Ascending aorta (tissue), 2 donors: Measurements from ENCODE around the gene ADARB1. TPM values are rescaled to one million over a fixed set of nuclear protein-coding genes. Genes with fewer than 3 reads are reported as not detected.

Experiments used
- DNase-seq, 2 donors: peaks; one replicate each; pipeline ENCODE4 v3.0.0-alpha.2; 2019; ENCODE audit warnings: low spot score in 2 of 2
- H3K27ac ChIP-seq, 2 donors: fragments of 200-600 bp; sonication (generic); one replicate each; pipeline ENCODE4 v1.5.1; 2016 to 2017; ENCODE audit warnings: mild to moderate bottlenecking in 1 of 2
- H3K27me3 ChIP-seq: fragments of 200-600 bp; sonication (generic); one replicate; pipeline ENCODE4 v1.5.1; 2017
- H3K36me3 ChIP-seq, 2 donors: fragments of 200-600 bp; sonication (generic); one replicate each; pipeline ENCODE4 v1.5.1; 2016
- H3K4me1 ChIP-seq, 2 donors: fragments of 200-600 bp; sonication (generic); one replicate each; pipeline ENCODE4 v1.5.1; 2016 to 2017; ENCODE audit warnings: mild to moderate bottlenecking in 1 of 2
- H3K4me3 ChIP-seq, 2 donors: fragments of 200-600 bp; sonication (generic); one replicate each; pipeline ENCODE4 v1.5.1; 2016 to 2017; ENCODE audit warnings: mild to moderate bottlenecking in 1 of 2
- H3K9me3 ChIP-seq, 2 donors: fragments of 200-600 bp; sonication (generic); one replicate each; pipeline ENCODE4 v1.5.1; 2016
- intact Hi-C: fragments of 100-400 bp; cut with DNase I; formaldehyde crosslinking; loops from one replicate; pipeline ENCODE4 v1.15.1; 2023
- total RNA-seq: library from RNA; depleted of rRNA; stranded (reverse); fragments of >200 nt; gene quantifications from one replicate; pipeline ENCODE4 v1.1.0, GENCODE V29; 2016
- TF ChIP-seq, protein P1 (sequence below), 3 experiments: fragments of 200-600 bp in 2 of 3; fragments of 450-650 bp in 1 of 3; sonication (generic) in 2 of 3; IDR thresholded peaks; one replicate each; pipeline ENCODE4 v1.5.1; 2016 to 2019; ENCODE audit warnings: antibody characterized with exemption in 3 of 3, mild to moderate bottlenecking in 1 of 3, moderate library complexity in 1 of 3

The ADARB1 gene
- total RNA-seq, 1 donor from 2014 or later = 82.9 TPM

DNA sequence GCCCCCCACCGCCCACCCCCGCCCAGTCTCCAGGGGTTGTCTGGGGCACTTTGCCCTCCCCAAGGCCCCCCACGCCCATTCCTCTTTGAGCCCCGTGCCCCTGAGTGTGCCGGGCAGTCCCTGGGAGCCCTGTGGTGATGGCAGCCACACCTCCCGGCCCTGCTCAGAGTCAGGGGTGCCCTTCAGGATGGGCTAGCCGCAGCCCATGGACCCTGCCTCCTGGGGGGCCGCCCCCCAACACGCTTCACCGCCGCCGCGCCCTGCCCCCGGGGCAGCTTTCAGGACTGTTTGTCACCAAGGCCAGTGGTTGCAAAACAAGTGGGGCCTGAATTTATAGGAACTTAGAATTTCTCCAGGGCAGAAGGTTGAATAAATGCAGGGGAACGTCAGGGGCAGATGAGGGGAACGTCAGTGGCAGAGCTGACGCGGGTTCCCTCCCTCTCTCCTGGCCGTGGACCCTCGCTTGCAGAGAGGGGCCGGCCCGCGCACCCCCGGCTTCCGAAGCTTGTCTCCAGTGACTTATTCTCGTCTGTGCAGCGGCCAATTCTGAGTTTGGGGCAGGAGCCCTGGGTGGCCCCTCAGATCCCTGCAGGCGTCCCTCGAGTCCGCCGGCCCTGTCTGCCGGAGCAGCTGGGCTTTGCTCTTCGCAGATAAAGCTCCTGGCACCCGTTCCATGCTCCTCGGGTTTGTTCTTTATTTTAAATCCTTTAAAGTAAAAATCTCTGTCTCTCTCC is 41.2 kb upstream of the ADARB1 start:
- peak; percentile 5 to 69 for DNase-seq
- Histone ChIP-seq H3K27me3 (no peaks in the 10 kb centered on the region), H3K27ac (peak overlapping the region; percentile 87 to 88), H3K4me3 (peak overlapping the region; percentile 18 to 37), H3K9me3 (peaks cover 8 to 13% of the 10 kb centered on the region in 2 donors), H3K4me1 (peaks cover 48 to 60% of the 10 kb centered on the region in 2 donors), H3K36me3 (no peaks in the 10 kb centered on the region)
- intact Hi-C loops = no loop called here
- TF ChIP-seq, protein P1, sequence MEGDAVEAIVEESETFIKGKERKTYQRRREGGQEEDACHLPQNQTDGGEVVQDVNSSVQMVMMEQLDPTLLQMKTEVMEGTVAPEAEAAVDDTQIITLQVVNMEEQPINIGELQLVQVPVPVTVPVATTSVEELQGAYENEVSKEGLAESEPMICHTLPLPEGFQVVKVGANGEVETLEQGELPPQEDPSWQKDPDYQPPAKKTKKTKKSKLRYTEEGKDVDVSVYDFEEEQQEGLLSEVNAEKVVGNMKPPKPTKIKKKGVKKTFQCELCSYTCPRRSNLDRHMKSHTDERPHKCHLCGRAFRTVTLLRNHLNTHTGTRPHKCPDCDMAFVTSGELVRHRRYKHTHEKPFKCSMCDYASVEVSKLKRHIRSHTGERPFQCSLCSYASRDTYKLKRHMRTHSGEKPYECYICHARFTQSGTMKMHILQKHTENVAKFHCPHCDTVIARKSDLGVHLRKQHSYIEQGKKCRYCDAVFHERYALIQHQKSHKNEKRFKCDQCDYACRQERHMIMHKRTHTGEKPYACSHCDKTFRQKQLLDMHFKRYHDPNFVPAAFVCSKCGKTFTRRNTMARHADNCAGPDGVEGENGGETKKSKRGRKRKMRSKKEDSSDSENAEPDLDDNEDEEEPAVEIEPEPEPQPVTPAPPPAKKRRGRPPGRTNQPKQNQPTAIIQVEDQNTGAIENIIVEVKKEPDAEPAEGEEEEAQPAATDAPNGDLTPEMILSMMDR (IDR thresholded peaks at IDR 0.05) = no peak

DNA sequence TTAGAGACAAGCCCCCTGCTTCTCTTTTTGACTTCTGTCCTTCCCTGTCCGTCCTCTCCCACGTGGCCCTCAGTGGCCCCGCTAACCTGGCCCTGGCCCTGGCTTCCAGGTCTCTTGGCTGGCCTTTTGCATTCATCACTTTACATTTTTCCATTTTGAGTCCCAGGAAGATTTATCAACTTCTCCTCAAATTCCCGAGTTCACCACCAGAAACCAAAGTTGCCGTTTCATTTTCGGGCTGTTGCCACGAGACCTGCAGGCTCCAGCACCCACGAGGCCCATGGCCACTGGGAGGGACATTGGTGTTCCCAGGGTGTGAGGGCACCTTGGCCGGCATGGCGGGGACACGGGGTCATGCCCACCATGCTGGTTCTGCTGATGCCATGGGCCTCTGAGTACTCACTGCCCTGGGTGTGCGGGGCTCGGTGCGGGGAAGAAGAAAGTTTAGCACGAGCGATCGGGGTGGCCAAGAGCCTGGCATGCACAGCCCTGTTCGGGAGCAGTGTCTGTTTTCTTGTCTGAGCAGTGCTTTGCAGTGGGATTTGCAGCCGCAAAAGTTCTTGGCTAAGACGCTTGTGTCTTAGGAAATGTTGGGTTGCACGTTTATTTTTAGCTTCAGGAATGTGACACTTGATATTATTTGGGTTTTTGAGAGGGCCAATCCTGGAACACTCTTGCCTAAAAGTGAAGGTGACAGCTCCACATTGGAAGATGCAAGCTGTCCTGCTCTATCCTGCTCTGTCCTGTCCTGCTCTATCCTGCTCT is 40.4 kb upstream of the ADARB1 start:
- TF ChIP-seq, protein P1 (IDR thresholded peaks at IDR 0.05) = no peak
- intact Hi-C loops = no loop called here
- Histone ChIP-seq H3K4me3 (peak overlapping the region; percentile 18 to 37), H3K27me3 (no peaks in the 10 kb centered on the region), H3K27ac (peak overlapping the region; percentile 87 to 88), H3K36me3 (no peaks in the 10 kb centered on the region), H3K4me1 (peaks cover 48 to 60% of the 10 kb centered on the region in 2 donors), H3K9me3 (peaks cover 8 to 13% of the 10 kb centered on the region in 2 donors)
- DNase-seq = peak; percentile 8 to 82

DNA sequence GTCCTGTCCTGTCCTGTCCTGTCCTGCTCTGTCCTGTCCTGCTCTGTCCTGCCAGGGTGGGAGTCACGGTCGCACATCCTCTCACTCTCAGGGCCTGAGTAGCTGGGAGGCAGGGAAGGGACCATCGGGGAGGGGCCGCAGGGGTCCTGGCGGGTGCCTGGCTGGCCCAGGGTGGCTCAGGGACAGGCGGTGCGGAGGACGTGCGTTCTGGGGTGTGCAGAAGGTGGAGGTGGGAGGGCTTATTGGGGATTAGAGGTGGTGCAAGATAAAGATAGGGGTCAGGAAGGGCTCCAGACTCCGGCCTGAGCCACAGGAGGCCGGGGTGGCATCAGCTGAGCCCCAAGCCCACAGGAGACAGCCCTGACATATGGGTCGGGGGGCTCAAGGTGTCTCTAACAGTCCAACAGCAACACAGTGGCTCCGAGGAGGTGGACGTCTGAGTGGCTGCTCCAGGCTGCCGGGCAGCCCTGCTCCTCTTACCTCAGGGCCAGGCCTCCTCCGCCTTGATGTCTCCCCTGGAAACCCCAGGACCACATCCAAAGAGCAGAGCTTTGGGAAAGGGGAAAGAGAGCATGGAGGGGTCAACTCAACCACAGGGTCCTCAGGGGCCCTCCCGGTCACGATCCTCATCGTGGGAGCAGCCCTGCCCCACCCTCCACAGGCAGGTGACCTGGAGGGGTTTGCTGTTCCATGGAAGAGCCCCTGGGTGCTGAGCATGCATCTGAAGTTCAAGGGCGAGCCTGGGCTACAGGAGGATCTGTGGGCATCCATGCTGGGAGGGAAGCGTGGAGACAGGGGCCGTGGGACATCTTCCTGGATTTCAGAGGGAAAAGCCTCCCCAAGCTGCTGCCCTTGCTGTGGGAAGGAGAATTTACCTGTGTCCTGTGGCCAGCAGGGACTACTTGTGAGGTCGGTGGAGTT is 39.6 kb upstream of the ADARB1 start:
- peaks cover 49 to 62% of the 10 kb centered on the region in 2 donors for H3K4me1 ChIP-seq
- TF ChIP-seq, protein P1 (IDR thresholded peaks at IDR 0.05) = no peak
- peak overlapping the region in 1 of 2 donors; percentile 37 for H3K4me3 ChIP-seq
- H3K36me3 ChIP-seq = no peaks in the 10 kb centered on the region
- H3K27ac ChIP-seq = peak overlapping the region; percentile 87 to 88
- intact Hi-C loops = no loop called here
- peaks cover 8 to 13% of the 10 kb centered on the region in 2 donors for H3K9me3 ChIP-seq
- H3K27me3 ChIP-seq = no peaks in the 10 kb centered on the region
- peak in 1 of 2 donors; percentile 6 for DNase-seq

DNA sequence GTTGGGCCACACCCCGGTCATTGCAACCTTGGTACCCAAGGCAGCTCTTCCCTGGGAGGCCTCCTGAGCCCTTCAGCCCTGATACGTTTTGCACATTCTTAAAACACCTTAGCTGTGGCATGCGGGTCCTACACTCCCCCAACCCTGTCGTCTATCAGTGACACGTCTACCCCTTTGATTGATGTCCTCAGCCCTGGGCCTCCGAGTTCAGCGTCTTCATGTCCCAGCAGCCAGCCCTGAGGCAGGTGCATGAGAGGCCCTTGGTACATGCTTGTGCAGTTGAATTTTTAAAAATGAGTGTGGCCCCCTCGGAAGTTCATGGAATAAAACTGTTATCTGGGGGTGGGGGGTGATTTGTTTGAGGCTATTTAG is 38.9 kb upstream of the ADARB1 start:
- DNase-seq = no peak
- no peaks in the 10 kb centered on the region for H3K27me3 ChIP-seq
- H3K4me1 ChIP-seq = peaks cover 43 to 59% of the 10 kb centered on the region in 2 donors
- peak overlapping the region; percentile 87 to 88 for H3K27ac ChIP-seq
- intact Hi-C loops = no loop called here
- no peaks in the 10 kb centered on the region for H3K36me3 ChIP-seq
- TF ChIP-seq, protein P1 (IDR thresholded peaks at IDR 0.05) = no peak
- no peak overlapping the region for H3K4me3 ChIP-seq
- H3K9me3 ChIP-seq = peaks cover 8 to 13% of the 10 kb centered on the region in 2 donors

DNA sequence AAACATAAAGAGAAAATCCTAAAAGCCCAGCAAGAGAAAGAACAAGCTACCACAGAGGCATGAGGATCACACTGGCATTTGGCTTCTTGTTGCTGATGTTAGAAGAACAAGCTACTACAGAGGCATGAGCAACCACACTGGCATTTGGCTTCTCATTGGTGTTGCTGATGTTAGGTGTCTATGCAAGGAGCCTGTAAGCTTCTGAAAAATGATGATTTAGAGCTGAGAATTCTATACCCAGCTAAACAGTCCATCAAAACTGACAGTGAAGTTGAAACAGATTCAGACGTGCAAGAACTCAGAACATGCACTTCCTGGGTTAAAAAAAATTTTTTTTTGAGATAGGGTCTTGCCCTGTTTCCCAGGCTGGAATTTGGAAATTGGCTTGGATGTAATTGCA is 37.8 kb upstream of the ADARB1 start:
- no peak for DNase-seq
- TF ChIP-seq, protein P1 (IDR thresholded peaks at IDR 0.05) = no peak
- H3K27me3 ChIP-seq = no peaks in the 10 kb centered on the region
- intact Hi-C loops = no loop called here
- H3K4me1 ChIP-seq = peaks cover 38 to 58% of the 10 kb centered on the region in 2 donors
- H3K27ac ChIP-seq = no peak overlapping the region
- no peak overlapping the region for H3K4me3 ChIP-seq
- no peaks in the 10 kb centered on the region for H3K36me3 ChIP-seq
- peaks cover 8 to 13% of the 10 kb centered on the region in 2 donors for H3K9me3 ChIP-seq
